ENCODE data around the gene CMC1.

The CMC1 gene

DNA sequence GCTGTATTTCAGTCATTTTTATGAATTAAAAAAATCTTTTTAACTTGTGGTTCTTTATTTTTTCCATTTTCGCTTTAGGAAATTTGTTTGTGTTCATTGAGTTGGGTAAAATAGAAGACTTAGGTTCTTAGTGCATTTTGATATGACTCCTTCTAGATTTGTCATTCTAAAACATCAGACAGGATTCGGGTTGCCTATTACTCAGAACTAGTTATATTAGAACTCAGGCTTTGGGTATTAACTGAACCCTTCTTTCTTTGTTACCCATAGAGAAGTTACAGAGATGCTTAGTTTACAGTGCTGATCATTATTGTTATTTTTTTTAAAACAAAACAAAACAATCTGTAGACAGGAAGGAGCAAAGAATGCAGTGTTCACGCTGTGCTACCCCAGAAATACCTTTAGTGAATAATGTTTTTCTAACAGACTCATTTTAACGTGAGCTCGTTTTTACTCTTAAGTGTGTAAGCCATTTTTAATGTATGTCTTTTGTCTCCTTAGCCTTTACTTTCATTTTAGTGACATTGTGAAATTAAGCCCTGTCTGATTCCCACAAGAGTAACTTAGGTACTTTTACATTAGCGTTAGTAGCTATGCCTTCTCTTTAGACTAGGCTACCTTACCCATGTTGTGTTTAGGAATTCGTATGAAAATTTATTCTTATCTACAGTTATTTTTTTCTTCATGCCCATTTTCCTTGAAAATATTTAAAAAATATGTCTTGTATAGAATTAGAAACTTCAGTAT lies 53.4 kb downstream of the CMC1 start:
- TF ChIP-seq, protein P1, sequence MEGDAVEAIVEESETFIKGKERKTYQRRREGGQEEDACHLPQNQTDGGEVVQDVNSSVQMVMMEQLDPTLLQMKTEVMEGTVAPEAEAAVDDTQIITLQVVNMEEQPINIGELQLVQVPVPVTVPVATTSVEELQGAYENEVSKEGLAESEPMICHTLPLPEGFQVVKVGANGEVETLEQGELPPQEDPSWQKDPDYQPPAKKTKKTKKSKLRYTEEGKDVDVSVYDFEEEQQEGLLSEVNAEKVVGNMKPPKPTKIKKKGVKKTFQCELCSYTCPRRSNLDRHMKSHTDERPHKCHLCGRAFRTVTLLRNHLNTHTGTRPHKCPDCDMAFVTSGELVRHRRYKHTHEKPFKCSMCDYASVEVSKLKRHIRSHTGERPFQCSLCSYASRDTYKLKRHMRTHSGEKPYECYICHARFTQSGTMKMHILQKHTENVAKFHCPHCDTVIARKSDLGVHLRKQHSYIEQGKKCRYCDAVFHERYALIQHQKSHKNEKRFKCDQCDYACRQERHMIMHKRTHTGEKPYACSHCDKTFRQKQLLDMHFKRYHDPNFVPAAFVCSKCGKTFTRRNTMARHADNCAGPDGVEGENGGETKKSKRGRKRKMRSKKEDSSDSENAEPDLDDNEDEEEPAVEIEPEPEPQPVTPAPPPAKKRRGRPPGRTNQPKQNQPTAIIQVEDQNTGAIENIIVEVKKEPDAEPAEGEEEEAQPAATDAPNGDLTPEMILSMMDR (IDR thresholded peaks at IDR 0.05; ENCODE audit: low read depth, low read length, missing control alignments) = no peak
- DNase-seq (ENCODE audit: low read depth) = no peak
- in situ Hi-C loops (cut with HindIII; ENCODE audit: low sequenced_read_pairs) = no loop called here
- no peak overlapping the region for H3K4me3 ChIP-seq (ENCODE audit: low read depth, low read length)

DNA sequence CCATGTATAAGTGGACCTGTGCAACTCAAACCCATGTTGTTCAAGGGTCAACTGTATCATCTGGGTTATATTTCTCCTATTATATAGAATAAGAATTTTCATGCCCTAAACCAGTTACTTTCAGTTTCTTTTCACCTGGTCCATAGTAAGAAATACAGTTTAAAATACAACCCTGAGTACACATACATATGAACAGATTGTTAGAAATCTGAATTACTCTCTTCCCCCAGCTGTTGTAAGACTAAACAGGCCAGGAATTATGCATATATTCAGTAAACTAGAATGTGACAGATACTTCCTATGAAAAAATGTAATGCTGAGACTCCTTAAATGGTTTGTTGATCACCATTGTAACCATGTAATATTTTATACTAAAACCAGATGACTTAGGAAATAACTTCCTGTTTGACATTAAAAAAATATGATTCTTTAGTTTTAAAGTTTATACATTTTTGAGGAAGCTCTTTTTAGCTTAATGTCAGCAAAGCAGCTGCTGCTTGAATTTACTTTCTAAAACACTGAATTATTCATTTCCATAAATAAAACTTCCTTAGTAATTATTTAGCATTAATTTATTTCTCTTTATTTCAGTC lies 54.6 kb downstream of the CMC1 start:
- in situ Hi-C loops (cut with HindIII; ENCODE audit: low sequenced_read_pairs) = no loop called here
- H3K4me3 ChIP-seq (ENCODE audit: low read depth, low read length) = no peak overlapping the region
- TF ChIP-seq, protein P1 (IDR thresholded peaks at IDR 0.05; ENCODE audit: low read depth, low read length, missing control alignments) = no peak
- DNase-seq (ENCODE audit: low read depth) = no peak

DNA sequence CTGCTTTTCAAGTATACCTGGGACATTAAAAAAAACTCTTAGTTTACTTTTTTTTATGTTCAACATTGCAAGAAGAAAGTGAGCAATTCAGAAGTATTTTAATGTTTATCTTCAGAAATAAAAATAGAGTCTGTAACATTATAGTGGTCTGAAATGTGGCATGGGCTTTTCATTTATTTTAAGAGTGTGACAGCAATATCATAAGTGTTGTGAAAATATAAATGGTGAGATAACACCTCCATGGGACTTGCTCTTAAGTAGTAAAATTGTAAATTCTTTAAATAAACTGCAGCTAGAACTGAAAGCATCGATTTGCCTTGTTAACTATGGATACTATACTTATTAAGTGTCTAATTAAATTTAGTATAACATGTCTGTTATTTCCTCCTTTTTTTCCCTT lies 58.3 kb downstream of the CMC1 start:
- DNase-seq (ENCODE audit: low read depth) = no peak
- in situ Hi-C loops (cut with HindIII; ENCODE audit: low sequenced_read_pairs) = no loop called here
- H3K4me3 ChIP-seq (ENCODE audit: low read depth, low read length) = no peak overlapping the region
- TF ChIP-seq, protein P1 (IDR thresholded peaks at IDR 0.05; ENCODE audit: low read depth, low read length, missing control alignments) = no peak

DNA sequence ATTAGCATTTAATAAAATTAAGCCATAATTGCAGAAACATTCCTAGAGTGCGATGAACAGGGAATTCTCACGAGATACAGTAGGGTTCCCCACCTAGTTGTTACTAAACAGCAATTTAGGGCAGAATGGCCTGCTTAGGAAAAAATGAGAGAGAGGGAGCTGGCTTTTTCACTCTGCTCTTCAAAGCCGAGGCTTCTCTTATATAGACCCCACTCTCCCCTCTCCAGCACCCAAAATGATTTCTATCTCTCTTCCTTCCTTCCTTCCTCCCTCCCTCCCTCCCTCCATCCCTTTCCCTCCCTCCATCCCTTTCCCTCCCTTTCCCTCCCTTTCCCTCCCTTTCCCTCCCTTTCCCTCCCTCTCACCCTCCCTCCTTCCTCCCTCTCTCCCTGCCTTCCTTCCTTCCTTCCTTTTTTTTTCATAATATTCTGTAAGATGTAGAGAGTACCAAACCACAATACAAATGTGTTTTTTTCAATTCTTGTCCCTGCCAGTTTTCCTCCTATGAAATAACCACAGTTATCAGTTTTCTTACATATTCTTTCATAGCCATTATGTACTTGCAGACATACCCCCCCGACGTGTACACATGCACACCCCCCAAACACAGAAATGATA lies 59.0 kb downstream of the CMC1 start:
- TF ChIP-seq, protein P1 (IDR thresholded peaks at IDR 0.05; ENCODE audit: low read depth, low read length, missing control alignments) = no peak
- in situ Hi-C loops (cut with HindIII; ENCODE audit: low sequenced_read_pairs) = no loop called here
- no peak overlapping the region for H3K4me3 ChIP-seq (ENCODE audit: low read depth, low read length)
- no peak for DNase-seq (ENCODE audit: low read depth)

DNA sequence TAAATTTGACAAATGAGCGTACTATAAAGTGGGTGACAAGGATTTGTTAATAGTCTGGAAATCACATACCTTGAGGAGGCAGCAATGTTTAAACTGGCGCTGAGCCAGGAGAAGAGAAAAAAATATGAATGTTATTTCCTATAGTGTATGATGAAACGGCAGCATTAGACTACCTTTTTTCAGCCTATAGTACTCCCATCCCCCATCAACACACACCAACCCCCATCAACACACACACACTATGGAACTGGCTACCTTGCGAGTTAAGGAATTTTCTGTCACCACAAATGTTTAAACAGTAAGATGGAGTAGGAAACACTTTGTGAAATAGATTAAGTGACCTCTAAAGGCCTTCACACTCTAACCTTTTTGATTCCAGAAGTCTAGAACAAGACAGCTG lies 60.3 kb downstream of the CMC1 start:
- in situ Hi-C loops (cut with HindIII; ENCODE audit: low sequenced_read_pairs) = no loop called here
- no peak overlapping the region for H3K4me3 ChIP-seq (ENCODE audit: low read depth, low read length)
- TF ChIP-seq, protein P1 (IDR thresholded peaks at IDR 0.05; ENCODE audit: low read depth, low read length, missing control alignments) = no peak
- DNase-seq (ENCODE audit: low read depth) = no peak

DNA sequence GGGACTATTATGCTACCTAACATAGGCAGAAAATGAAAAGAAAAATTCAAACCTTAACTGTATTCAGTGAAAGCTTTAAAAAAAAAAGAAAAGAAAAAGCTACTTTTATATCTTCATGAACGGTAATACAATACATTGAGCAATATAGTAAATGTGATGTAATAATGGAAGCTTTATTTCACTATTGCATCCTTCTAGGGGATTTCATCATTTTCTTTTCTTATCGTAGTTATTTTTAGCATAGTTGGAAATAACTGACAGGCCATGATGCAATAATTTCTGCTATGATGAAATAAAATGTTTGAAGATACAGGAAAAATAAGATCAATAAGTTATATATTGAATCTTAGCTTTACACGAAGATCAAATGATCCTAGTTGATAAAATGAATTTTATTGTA lies 66.8 kb downstream of the CMC1 start:
- in situ Hi-C loops (cut with HindIII; ENCODE audit: low sequenced_read_pairs) = no loop called here
- TF ChIP-seq, protein P1 (IDR thresholded peaks at IDR 0.05; ENCODE audit: low read depth, low read length, missing control alignments) = no peak
- no peak for DNase-seq (ENCODE audit: low read depth)
- H3K4me3 ChIP-seq (ENCODE audit: low read depth, low read length) = no peak overlapping the region

Data from astrocyte of the cerebellum (primary cell).